Hepatocyte (in vitro differentiated cells): ENCODE measurements around the gene SLC39A8.

ENCODE experiments used
- CTCF ChIP-seq: fragments of 200-600 bp; sonication (generic); IDR thresholded peaks from 2 replicates; pipeline ENCODE4 v1.5.1; 2016; ENCODE audit warnings: antibody characterized with exemption, mild to moderate bottlenecking; ENCODE audit not compliant: poor library complexity
- EZH2phosphoT487 ChIP-seq: fragments of 200-600 bp; sonication (generic); IDR thresholded peaks from one replicate; pipeline ENCODE4 v1.6.1; 2018; ENCODE audit warnings: antibody characterized with exemption, mild to moderate bottlenecking, low read depth, moderate library complexity; ENCODE audit not compliant: unreplicated experiment, severe bottlenecking

GRCh38 chr4:102328045-102328444, 17.2 kb downstream of the SLC39A8 start:
- TF ChIP-seq EZH2phosphoT487, result no peak
- no peak for TF ChIP-seq CTCF
